H1 (cell line): Measurements from ENCODE around the gene PLIN4. TPM values are rescaled to one million over a fixed set of nuclear protein-coding genes. Genes with fewer than 3 reads are reported as not detected.

ENCODE experiments used
- CTCF ChIA-PET: fragments of 300-600 bp; sonication (Branson Sonifier 250); formaldehyde crosslinking; loops from one replicate; lab custom pipeline; 2021; ENCODE audit not compliant: partially characterized antibody; lab: Charles Lee
- POLR2A ChIA-PET: fragments of 300-600 bp; sonication (Branson Sonifier 250); formaldehyde crosslinking; loops from one replicate; lab custom pipeline; 2021; ENCODE audit warnings: inconsistent platforms; ENCODE audit not compliant: partially characterized antibody; lab: Charles Lee
- DNase-seq, 2 experiments: peaks; one replicate each; pipeline versions ENCODE4 v3.0.0 to v3.0.0-alpha.2; 2010 to 2022; ENCODE audit warnings: low spot score in 2 of 2, low read depth in 1 of 2, mixed read lengths in 1 of 2
- FAIRE-seq: peaks from 2 replicates; lab custom pipeline; 2011; peaks lifted over from hg19 to GRCh38; lab: Jason Lieb, UNC
- H2AFZ ChIP-seq: 2 replicates; pipeline ENCODE4 v1.8.1; 2012; ENCODE audit warnings: low read length, inconsistent platforms
- H2AK5ac ChIP-seq: 2 replicates; pipeline ENCODE4 v1.6.1; 2013; ENCODE audit warnings: low read depth, low read length
- H2BK120ac ChIP-seq: replicated peaks from 2 replicates; pipeline ENCODE3; 2013; ENCODE audit warnings: low read depth, low read length, inconsistent platforms
- H2BK12ac ChIP-seq: 2 replicates; pipeline ENCODE4 v1.6.1; 2013; ENCODE audit warnings: low read depth, low read length
- H2BK15ac ChIP-seq: 2 replicates; pipeline ENCODE4 v1.6.1; 2013; ENCODE audit warnings: low read length
- H2BK20ac ChIP-seq: 2 replicates; pipeline ENCODE4 v1.6.1; 2013; ENCODE audit warnings: low read length
- H2BK5ac ChIP-seq: 2 replicates; pipeline ENCODE4 v1.6.1; 2013; ENCODE audit warnings: low read depth, low read length
- H3K14ac ChIP-seq: 2 replicates; pipeline ENCODE4 v1.6.1; 2013; ENCODE audit warnings: inconsistent platforms; ENCODE audit not compliant: insufficient read length
- H3K18ac ChIP-seq: 2 replicates; pipeline ENCODE4 v1.6.1; 2013; ENCODE audit warnings: low read length; ENCODE audit errors: extremely low read depth
- H3K23ac ChIP-seq: 2 replicates; pipeline ENCODE4 v1.6.1; 2013; ENCODE audit warnings: inconsistent platforms; ENCODE audit not compliant: insufficient read length
- H3K23me2 ChIP-seq: 2 replicates; pipeline ENCODE4 v1.6.1; 2013; ENCODE audit warnings: low read depth, low read length
- H3K27ac ChIP-seq: 2 replicates; pipeline ENCODE4 v1.6.1; 2011; ENCODE audit warnings: low read depth, low read length, inconsistent platforms
- H3K27me3 ChIP-seq, 4 experiments: replicated peaks in 1 of 4; 1 replicate in 1 of 4; 2 replicates in 3 of 4; pipeline versions ENCODE4 v1.6.1 to v1.8.1; 2011 to 2013; ENCODE audit warnings: low read length in 3 of 4, mild to moderate bottlenecking in 3 of 4, inconsistent platforms in 2 of 4, mixed read lengths in 2 of 4, moderate library complexity in 1 of 4; ENCODE audit not compliant: control insufficient read depth in 3 of 4, insufficient read depth in 3 of 4; ENCODE audit errors: extremely low read depth in 1 of 4
- H3K36me3 ChIP-seq, 4 experiments: 2 replicates each; pipeline versions ENCODE4 v1.6.1 to v1.8.1; 2011 to 2013; ENCODE audit warnings: mild to moderate bottlenecking in 4 of 4, low read length in 3 of 4, moderate library complexity in 2 of 4, control low read depth in 1 of 4, inconsistent platforms in 1 of 4; ENCODE audit not compliant: insufficient read depth in 4 of 4, control insufficient read depth in 2 of 4
- H3K4ac ChIP-seq: replicated peaks from 2 replicates; pipeline ENCODE3; 2013; ENCODE audit warnings: low read length, low read depth, mixed read lengths, inconsistent platforms; ENCODE audit not compliant: insufficient read length
- H3K4me1 ChIP-seq, 4 experiments: replicated peaks in 1 of 4; 1 replicate in 1 of 4; 2 replicates in 3 of 4; pipeline versions ENCODE4 v1.6.1 to v1.8.1; 2011 to 2013; ENCODE audit warnings: low read length in 3 of 4, inconsistent platforms in 2 of 4, mixed read lengths in 1 of 4; ENCODE audit not compliant: insufficient read depth in 4 of 4, control insufficient read depth in 3 of 4
- H3K4me2 ChIP-seq, 2 experiments: 2 replicates each; pipeline versions ENCODE4 v1.6.1 to v1.8.1; 2011 to 2013; ENCODE audit warnings: low read depth in 2 of 2, low read length in 2 of 2, control low read depth in 1 of 2, inconsistent platforms in 1 of 2, mild to moderate bottlenecking in 1 of 2; ENCODE audit not compliant: insufficient read depth in 1 of 2
- H3K4me3 ChIP-seq, 4 experiments: fragments of 200-600, 300-600 bp in 1 of 4; sonication (generic), shearing (Covaris generic), sonication (Bioruptor Twin) in 1 of 4; 2 replicates each; pipeline versions ENCODE4 v1.5.1 to v1.8.1; 2011 to 2016; ENCODE audit warnings: low read length in 4 of 4, low read depth in 3 of 4, control low read depth in 2 of 4, inconsistent platforms in 2 of 4, mild to moderate bottlenecking in 2 of 4, mixed read lengths in 1 of 4, moderate library complexity in 1 of 4; ENCODE audit not compliant: insufficient read depth in 2 of 4; ENCODE audit errors: extremely low read depth in 1 of 4
- H3K56ac ChIP-seq: replicated peaks from 2 replicates; pipeline ENCODE3; 2013; ENCODE audit warnings: low read depth, mild to moderate bottlenecking, mixed read lengths, low read length, inconsistent platforms; ENCODE audit not compliant: insufficient read length
- H3K79me1 ChIP-seq: 2 replicates; pipeline ENCODE4 v1.6.1; 2013; ENCODE audit warnings: low read depth, low read length, control low read depth
- H3K79me2 ChIP-seq, 2 experiments: 2 replicates each; pipeline versions ENCODE4 v1.6.1 to v1.8.1; 2012 to 2013; ENCODE audit warnings: low read length in 2 of 2, mild to moderate bottlenecking in 2 of 2, inconsistent platforms in 1 of 2; ENCODE audit not compliant: insufficient read depth in 2 of 2, control insufficient read depth in 1 of 2
- H3K9ac ChIP-seq, 4 experiments: replicated peaks in 1 of 4; 1 replicate in 1 of 4; 2 replicates in 3 of 4; pipeline versions ENCODE4 v1.6.1 to v1.8.1; 2011 to 2013; ENCODE audit warnings: low read depth in 3 of 4, low read length in 3 of 4, control low read depth in 2 of 4, mild to moderate bottlenecking in 2 of 4, moderate library complexity in 2 of 4, inconsistent platforms in 1 of 4; ENCODE audit errors: extremely low read depth in 1 of 4
- H3K9me3 ChIP-seq, 2 experiments: 2 replicates each; pipeline versions ENCODE4 v1.6.1 to v1.8.1; 2012 to 2013; ENCODE audit warnings: mild to moderate bottlenecking in 2 of 2, moderate library complexity in 2 of 2, control low read depth in 1 of 2, inconsistent platforms in 1 of 2, low read depth in 1 of 2, low read length in 1 of 2, mixed read lengths in 1 of 2; ENCODE audit not compliant: insufficient read depth in 2 of 2
- H4K20me1 ChIP-seq, 2 experiments: replicated peaks in 1 of 2; 2 replicates each; pipeline versions ENCODE3 to v1.8.1; 2011 to 2013; ENCODE audit warnings: inconsistent platforms in 2 of 2, low read length in 2 of 2, mild to moderate bottlenecking in 1 of 2; ENCODE audit not compliant: insufficient read depth in 2 of 2, control insufficient read depth in 1 of 2
- H4K5ac ChIP-seq: 2 replicates; pipeline ENCODE4 v1.6.1; 2013; ENCODE audit warnings: low read length, low read depth, mixed read lengths, inconsistent platforms; ENCODE audit not compliant: insufficient read length
- H4K8ac ChIP-seq: 2 replicates; pipeline ENCODE4 v1.8.0; 2013; ENCODE audit warnings: mild to moderate bottlenecking, moderate library complexity, low read length, inconsistent platforms; ENCODE audit not compliant: insufficient read depth; ENCODE audit errors: extremely low read depth
- H4K91ac ChIP-seq: replicated peaks from 2 replicates; pipeline ENCODE3; 2013; ENCODE audit warnings: low read length, mixed read lengths, inconsistent platforms; ENCODE audit not compliant: insufficient read length
- ASH2L ChIP-seq: fragments of 200-600, 300-600 bp; sonication (generic); IDR thresholded peaks from one replicate; pipeline ENCODE4 v1.7.1; 2017; ENCODE audit warnings: low read length
- BCL11A ChIP-seq, 2 experiments: IDR thresholded peaks; one replicate each; pipeline ENCODE4 v1.6.1; 2011; ENCODE audit warnings: low read depth in 2 of 2, low read length in 2 of 2, mild to moderate bottlenecking in 2 of 2
- EGR1 ChIP-seq: IDR thresholded peaks from 2 replicates; pipeline ENCODE4 v1.6.1; 2011; ENCODE audit warnings: low read depth, low read length, borderline replicate concordance
- EP300 ChIP-seq, 2 experiments: IDR thresholded peaks; 1 replicate in 1 of 2; 2 replicates in 1 of 2; pipeline ENCODE4 v1.6.1; 2011 to 2012; ENCODE audit warnings: low read depth in 2 of 2, low read length in 2 of 2, mild to moderate bottlenecking in 2 of 2, borderline replicate concordance in 1 of 2, inconsistent platforms in 1 of 2, moderate library complexity in 1 of 2
- EZH2 ChIP-seq: fragments of 200-600 bp; sonication (generic); IDR thresholded peaks from 2 replicates; pipeline ENCODE4 v1.7.1; 2012; ENCODE audit warnings: low read depth, mild to moderate bottlenecking, moderate library complexity, low read length, inconsistent platforms; ENCODE audit not compliant: severe bottlenecking
- GTF2F1 ChIP-seq: IDR thresholded peaks from 2 replicates; pipeline ENCODE4 v1.6.1; 2012; ENCODE audit warnings: low read depth, low read length, improper control_type of control experiment, borderline replicate concordance
- KDM4A ChIP-seq: IDR thresholded peaks from one replicate; pipeline ENCODE4 v1.7.1; 2012; ENCODE audit warnings: low read depth, mild to moderate bottlenecking, moderate library complexity, low read length, inconsistent platforms; ENCODE audit not compliant: severe bottlenecking
- NANOG ChIP-seq: IDR thresholded peaks from 2 replicates; pipeline ENCODE4 v1.6.1; 2011; ENCODE audit warnings: low read length, low read depth, mild to moderate bottlenecking, inconsistent platforms; ENCODE audit not compliant: insufficient read depth, poor library complexity, severe bottlenecking
- SIRT6 ChIP-seq: IDR thresholded peaks from one replicate; pipeline ENCODE4 v1.7.1; 2012; ENCODE audit warnings: low read length, inconsistent platforms
- SP2 ChIP-seq: IDR thresholded peaks from 2 replicates; pipeline ENCODE4 v1.6.1; 2012; ENCODE audit warnings: mild to moderate bottlenecking, low read length, inconsistent platforms
- YY1 ChIP-seq: IDR thresholded peaks from 2 replicates; pipeline ENCODE4 v1.6.1; 2011; ENCODE audit warnings: low read depth, mild to moderate bottlenecking, low read length
- WGBS, 2 experiments: shearing (Covaris generic) in 1 of 2; methylation state at CpG; one replicate each; pipeline versions ENCODE4 v1.1.6 to v1.1.7; 2013 to 2015; ENCODE audit warnings: low lambda C conversion rate in 2 of 2, mixed read lengths in 2 of 2, inconsistent platforms in 1 of 2, low coverage in 1 of 2, missing lambda C conversion rate in 1 of 2; ENCODE audit not compliant: insufficient replicate concordance in 2 of 2, insufficient coverage in 1 of 2, insufficient read length in 1 of 2; ENCODE audit errors: extremely low coverage in 1 of 2, missing lambda C conversion rate in 1 of 2; 5-methylcytosine and 5-hydroxymethylcytosine counted together
- polyA plus RNA-seq, 7 experiments: library from polyadenylated mRNA; depleted of rRNA in 3 of 7; stranded (reverse) in 5 of 7; unstranded in 2 of 7; fragments of >200 nt in 5 of 7; fragments of 200-250 nt in 2 of 7; gene quantifications; 1 replicate in 5 of 7; 2 replicates in 1 of 7; 4 replicates in 1 of 7; pipeline versions ENCODE4 v1.2.1 to v1.2.3, GENCODE V29; 2011 to 2013; ENCODE audit warnings: missing spikeins in 2 of 7, mixed read lengths in 2 of 7
- total RNA-seq: library from RNA; stranded (reverse); fragmentation: NEBNext Ultra II Directional; extraction: Animal tissue kit (Norgen Biotek cat#: 25700); gene quantifications from 2 replicates; pipeline ENCODE4 v1.2.1, GENCODE V29; 2021

The PLIN4 gene
- total and polyA plus RNA-seq, 2 of the 8 experiments (the other 6 are each of a cell fraction or from before 2014, with no cell fraction given): 0.35 to 0.45 TPM

DNA sequence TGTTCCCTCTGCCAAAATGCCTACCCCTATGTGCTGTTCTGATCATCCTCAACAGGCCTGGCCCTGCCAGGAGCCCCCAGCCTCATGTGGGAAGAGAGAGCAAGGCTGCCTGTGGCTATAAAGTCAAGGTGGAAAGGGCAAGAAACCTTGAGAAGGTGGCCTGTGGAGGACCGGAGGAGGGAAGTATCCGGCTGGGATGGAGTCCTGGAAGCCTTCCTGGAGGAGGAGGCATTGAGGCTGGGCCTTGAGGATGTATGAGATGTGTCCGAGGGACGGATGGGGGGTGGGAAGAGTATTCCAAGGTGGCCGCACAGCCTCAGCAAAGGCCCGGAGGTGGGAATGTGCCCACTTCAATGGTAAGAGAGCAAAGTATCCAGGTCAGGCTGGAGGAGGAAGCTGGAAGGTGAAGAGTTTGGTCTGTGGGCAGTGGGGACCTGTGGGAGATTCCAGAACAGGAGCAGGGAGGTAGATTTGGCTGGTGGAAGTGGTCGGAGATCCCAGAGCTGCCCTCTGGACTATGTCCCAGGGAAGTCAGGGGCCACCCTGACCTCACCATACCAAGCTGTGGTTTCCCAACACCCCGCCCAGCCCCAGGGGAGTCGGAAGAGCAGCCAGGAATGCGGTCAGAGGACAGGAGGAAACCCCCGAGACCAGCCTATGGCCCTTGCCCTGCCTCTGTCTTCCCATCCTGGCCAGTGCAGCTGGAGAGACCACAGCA is 3.0 kb upstream of the PLIN4 start:
- Histone ChIP-seq H3K79me2 (no peaks in the 10 kb centered on the region), H3K36me3 (no peaks in the 10 kb centered on the region), H3K14ac (no peak overlapping the region), H3K23me2 (no peaks in the 10 kb centered on the region), H4K8ac (no peak overlapping the region), H3K79me1 (no peaks in the 10 kb centered on the region), H2BK15ac (no peak overlapping the region), H4K91ac (no peak overlapping the region), H3K4me3 (no peak overlapping the region), H4K5ac (no peak overlapping the region), H3K4ac (no peak overlapping the region), H4K20me1 (no peaks in the 10 kb centered on the region), H3K27me3 (peaks cover 0 to 14% (median 10%) of the 10 kb centered on the region in 4 experiments; a peak in 4 of 7 replicates), H2BK5ac (no peak overlapping the region), H2BK120ac (no peak overlapping the region), H3K4me2 (no peak overlapping the region), H3K56ac (no peak overlapping the region), H3K18ac (no peak overlapping the region), H3K9me3 (no peaks in the 10 kb centered on the region), H3K23ac (no peak overlapping the region), H2BK12ac (no peak overlapping the region), H3K9ac (no peak overlapping the region), H2AK5ac (0 out of 2 replicates have a peak overlapping the region, but pooled peaks have one; percentile 8), H3K4me1 (peaks cover 0 to 3% (median under 1%) of the 10 kb centered on the region in 4 experiments; a peak in 4 of 7 replicates), H2BK20ac (no peak overlapping the region), H2AFZ (no peak overlapping the region), H3K27ac (no peak overlapping the region)
- ChIA-PET POLR2A (interaction anchor here (0.6 to 1.8 kb wide), 3 partner anchors 13 to 174 kb away, joined by 3 to 7 read pairs (median 5); partner anchors contain the start of gene PLIN5), CTCF (interaction anchor here (0.6 to 8.9 kb wide), 10 partner anchors 12 to 288 kb away, joined by 3 to 174 read pairs (median 3); partner anchors contain the start of genes LRG1 and PLIN5)
- FAIRE-seq: no peak
- WGBS, 2 experiments: 87% methylated on average over 11 of the region's 11 CpGs; no CpG with 5 or more reads in 1 of the 2 experiments
- DNase-seq: no peak
- TF ChIP-seq EGR1 (no peak), NANOG (no peak), KDM4A (no peak), EZH2 (no peak), SP2 (no peak), YY1 (no peak), SIRT6 (no peak), ASH2L (no peak), GTF2F1 (no peak), EP300 (IDR thresholded peaks at IDR 0.05; ENCODE audit: borderline replicate concordance in 1 of 2, low read depth in 2 of 2, low read length in 2 of 2) (no peak), BCL11A (IDR thresholded peaks at IDR 0.05; ENCODE audit: low read depth in 2 of 2, low read length in 2 of 2) (no peak)
